Mesenchymal stem cell (in vitro differentiated cells and primary cell): ENCODE results near the gene IFI27L1.

ENCODE experiments used
- DNase-seq: peaks from one replicate; pipeline ENCODE4 v3.0.0-alpha.2; 2013
- H2AFZ ChIP-seq: one replicate; pipeline ENCODE4 v1.6.1; 2013; ENCODE audit warnings: low read depth, mild to moderate bottlenecking, control low read depth, inconsistent platforms, low read length, moderate library complexity
- H2AK5ac ChIP-seq: 2 replicates; pipeline ENCODE4 v1.6.1; 2013; ENCODE audit warnings: low read length, moderate library complexity, mild to moderate bottlenecking, inconsistent platforms; ENCODE audit not compliant: severe bottlenecking
- H2BK120ac ChIP-seq: one replicate; pipeline ENCODE4 v1.6.1; 2013; ENCODE audit warnings: low read depth, mild to moderate bottlenecking, inconsistent platforms, low read length, moderate library complexity
- H2BK12ac ChIP-seq, 2 experiments: one replicate each; pipeline ENCODE4 v1.6.1; 2013; ENCODE audit warnings: inconsistent platforms in 2 of 2, low read length in 2 of 2, mild to moderate bottlenecking in 2 of 2, moderate library complexity in 2 of 2, control low read depth in 1 of 2
- H2BK15ac ChIP-seq: one replicate; pipeline ENCODE4 v1.6.1; 2013; ENCODE audit warnings: mild to moderate bottlenecking, low read depth, inconsistent platforms; ENCODE audit not compliant: poor library complexity, severe bottlenecking
- H2BK5ac ChIP-seq: 2 replicates; pipeline ENCODE4 v1.6.1; 2013; ENCODE audit warnings: low read depth, mild to moderate bottlenecking, low read length, control low read depth, inconsistent platforms; ENCODE audit not compliant: poor library complexity, severe bottlenecking
- H3K14ac ChIP-seq, 2 experiments: one replicate each; pipeline ENCODE4 v1.6.1; 2013; ENCODE audit warnings: inconsistent platforms in 2 of 2, low read length in 2 of 2, control low read depth in 1 of 2, mild to moderate bottlenecking in 1 of 2, moderate library complexity in 1 of 2
- H3K18ac ChIP-seq, 2 experiments: one replicate each; pipeline ENCODE4 v1.6.1; 2013; ENCODE audit warnings: inconsistent platforms in 2 of 2, low read length in 2 of 2, control low read depth in 1 of 2, low read depth in 1 of 2, mild to moderate bottlenecking in 1 of 2
- H3K23ac ChIP-seq, 2 experiments: one replicate each; pipeline ENCODE4 v1.6.1; 2013; ENCODE audit warnings: inconsistent platforms in 2 of 2, low read length in 2 of 2, mild to moderate bottlenecking in 2 of 2, moderate library complexity in 2 of 2, control low read depth in 1 of 2
- H3K27ac ChIP-seq: 2 replicates; pipeline ENCODE4 v1.5.1; 2013; ENCODE audit warnings: mild to moderate bottlenecking, moderate library complexity, low read length, control low read depth, inconsistent platforms; ENCODE audit not compliant: poor library complexity, severe bottlenecking
- H3K27me3 ChIP-seq, 2 experiments: 2 replicates each; pipeline versions ENCODE4 v1.6.1 to v1.7.0; 2013; ENCODE audit warnings: low read length in 2 of 2, mild to moderate bottlenecking in 2 of 2, moderate library complexity in 2 of 2, control low read depth in 1 of 2, inconsistent platforms in 1 of 2; ENCODE audit not compliant: control insufficient read depth in 1 of 2, insufficient read depth in 1 of 2
- H3K36me3 ChIP-seq, 2 experiments: 2 replicates each; pipeline versions ENCODE4 v1.6.1 to v1.7.0; 2013; ENCODE audit warnings: low read length in 2 of 2, control low read depth in 1 of 2, inconsistent platforms in 1 of 2, low read depth in 1 of 2, mild to moderate bottlenecking in 1 of 2; ENCODE audit not compliant: insufficient read depth in 2 of 2, control insufficient read depth in 1 of 2
- H3K4ac ChIP-seq, 2 experiments: one replicate each; pipeline ENCODE4 v1.6.1; 2013; ENCODE audit warnings: inconsistent platforms in 2 of 2, low read length in 2 of 2, mild to moderate bottlenecking in 2 of 2, moderate library complexity in 2 of 2, control low read depth in 1 of 2, low read depth in 1 of 2
- H3K4me1 ChIP-seq: 2 replicates; pipeline ENCODE4 v1.6.1; 2013; ENCODE audit warnings: low read depth, low read length, control low read depth; ENCODE audit not compliant: control insufficient read depth, insufficient read depth
- H3K4me2 ChIP-seq: 2 replicates; pipeline ENCODE4 v1.6.1; 2013; ENCODE audit warnings: low read length, mild to moderate bottlenecking, inconsistent platforms; ENCODE audit not compliant: poor library complexity, severe bottlenecking
- H3K4me3 ChIP-seq, 2 experiments: 2 replicates each; pipeline versions ENCODE4 v1.5.1 to v1.7.0; 2013; ENCODE audit warnings: low read length in 2 of 2, mild to moderate bottlenecking in 2 of 2, control low read depth in 1 of 2, low read depth in 1 of 2; ENCODE audit not compliant: insufficient read depth in 1 of 2
- H3K79me1 ChIP-seq: replicated peaks from 2 replicates; pipeline ENCODE4 v1.6.1; 2013; ENCODE audit warnings: mild to moderate bottlenecking, control low read depth, low read length, inconsistent platforms; ENCODE audit not compliant: poor library complexity, severe bottlenecking
- H3K9ac ChIP-seq: 2 replicates; pipeline ENCODE4 v1.7.0; 2013; ENCODE audit warnings: mild to moderate bottlenecking, low read length, moderate library complexity
- H3K9me3 ChIP-seq: 2 replicates; pipeline ENCODE4 v1.7.0; 2013; ENCODE audit warnings: mild to moderate bottlenecking, low read length; ENCODE audit not compliant: control insufficient read depth
- H4K8ac ChIP-seq: one replicate; pipeline ENCODE4 v1.6.1; 2013; ENCODE audit warnings: inconsistent platforms, mild to moderate bottlenecking, low read length, moderate library complexity
- H4K91ac ChIP-seq: one replicate; pipeline ENCODE4 v1.6.1; 2013; ENCODE audit warnings: mild to moderate bottlenecking, low read length, inconsistent platforms
- WGBS: methylation state at CpG from one replicate; pipeline ENCODE4 v1.1.7; 2013; ENCODE audit warnings: mixed read lengths; 5-methylcytosine and 5-hydroxymethylcytosine counted together

The IFI27L1 gene

GRCh38 chr14:94081386-94081820, 293 bp downstream of the IFI27L1 start:
- no peak overlapping the region for H3K4ac ChIP-seq
- no peak overlapping the region for H3K23ac ChIP-seq
- H3K9ac ChIP-seq = peak overlapping the region; percentile 99
- peaks cover 5% of the 10 kb centered on the region for H3K4me1 ChIP-seq
- no peak overlapping the region for H2BK12ac ChIP-seq
- peaks cover 18% of the 10 kb centered on the region for H3K79me1 ChIP-seq
- DNase-seq = no peak
- peak overlapping the region; percentile 67 for H3K4me2 ChIP-seq
- H2BK15ac ChIP-seq = no peak overlapping the region
- H2BK120ac ChIP-seq = no peak overlapping the region
- H3K18ac ChIP-seq = no peak overlapping the region
- peak overlapping the region; percentile 59 for H3K27ac ChIP-seq
- no peaks in the 10 kb centered on the region for H3K27me3 ChIP-seq
- peaks cover 8 to 27% of the 10 kb centered on the region in 2 experiments for H3K36me3 ChIP-seq
- no peak overlapping the region for H2AK5ac ChIP-seq
- no peak overlapping the region for H4K8ac ChIP-seq
- H2AFZ ChIP-seq = peak overlapping the region; percentile 68
- no peak overlapping the region for H3K14ac ChIP-seq
- no peak overlapping the region for H4K91ac ChIP-seq
- no peak overlapping the region for H2BK5ac ChIP-seq
- H3K4me3 ChIP-seq = peak overlapping the region; percentile 90 to 96
- H3K9me3 ChIP-seq = no peaks in the 10 kb centered on the region
- 1% methylated on average over 17 of the region's 19 CpGs for WGBS

- no peak for DNase-seq
- WGBS = 97% methylated on average over 4 of the region's 4 CpGs
- peak overlapping the region; percentile 54 to 66 for H3K18ac ChIP-seq
These were observed 6.8 kb downstream of the IFI27L1 start for GRCh38 chr14:94087891-94088290.

GRCh38 chr14:94088516-94088915, 7.4 kb downstream of the IFI27L1 start:
- Histone ChIP-seq H4K8ac (no peak overlapping the region), H3K23ac (no peak overlapping the region), H3K36me3 (no peaks in the 10 kb centered on the region), H2AFZ (no peak overlapping the region), H2BK12ac (no peak overlapping the region), H3K27me3 (no peaks in the 10 kb centered on the region), H3K9ac (no peak overlapping the region), H4K91ac (no peak overlapping the region), H3K9me3 (no peaks in the 10 kb centered on the region), H3K4ac (no peak overlapping the region), H3K14ac (no peak overlapping the region), H3K79me1 (peaks cover 23% of the 10 kb centered on the region), H2AK5ac (no peak overlapping the region), H3K4me2 (no peak overlapping the region), H3K18ac (no peak overlapping the region), H3K27ac (no peak overlapping the region), H2BK15ac (no peak overlapping the region), H2BK5ac (no peak overlapping the region), H2BK120ac (no peak overlapping the region), H3K4me3 (no peak overlapping the region), H3K4me1 (no peaks in the 10 kb centered on the region)
- 35% methylated on average over 4 of the region's 5 CpGs for WGBS
- peak; percentile 50 for DNase-seq

More at GRCh38 chr14:94087891-94088290, 6.8 kb downstream of the IFI27L1 start:
- H2BK120ac ChIP-seq = no peak overlapping the region
- no peak overlapping the region for H4K91ac ChIP-seq
- H3K4ac ChIP-seq = no peak overlapping the region
- H3K4me3 ChIP-seq = no peak overlapping the region
- H3K23ac ChIP-seq = no peak overlapping the region
- H2AK5ac ChIP-seq = no peak overlapping the region
- no peak overlapping the region for H3K27ac ChIP-seq
- no peak overlapping the region for H2AFZ ChIP-seq
- no peaks in the 10 kb centered on the region for H3K9me3 ChIP-seq
- no peaks in the 10 kb centered on the region for H3K4me1 ChIP-seq
- no peak overlapping the region for H4K8ac ChIP-seq
- peak overlapping the region in 1 of 2 experiments; percentile 52 for H2BK12ac ChIP-seq
- H3K79me1 ChIP-seq = peaks cover 28% of the 10 kb centered on the region
- no peaks in the 10 kb centered on the region for H3K36me3 ChIP-seq
- H3K4me2 ChIP-seq = no peak overlapping the region
- no peak overlapping the region for H3K9ac ChIP-seq
- H2BK5ac ChIP-seq = no peak overlapping the region
- H3K14ac ChIP-seq = no peak overlapping the region
- H2BK15ac ChIP-seq = no peak overlapping the region
- no peaks in the 10 kb centered on the region for H3K27me3 ChIP-seq

GRCh38 chr14:94089479-94089878, 8.4 kb downstream of the IFI27L1 start:
- no peaks in the 10 kb centered on the region for H3K9me3 ChIP-seq
- no peak overlapping the region for H2BK120ac ChIP-seq
- no peak overlapping the region for H3K27ac ChIP-seq
- peaks cover 23% of the 10 kb centered on the region for H3K79me1 ChIP-seq
- H3K18ac ChIP-seq = peak overlapping the region in 1 of 2 experiments; percentile 34
- no peak overlapping the region for H4K91ac ChIP-seq
- H3K9ac ChIP-seq = no peak overlapping the region
- no peak overlapping the region for H3K4me2 ChIP-seq
- H3K4me1 ChIP-seq = no peaks in the 10 kb centered on the region
- no peak overlapping the region for H2BK15ac ChIP-seq
- H2BK5ac ChIP-seq = no peak overlapping the region
- H2AFZ ChIP-seq = no peak overlapping the region
- no peak overlapping the region for H3K14ac ChIP-seq
- no peak for DNase-seq
- H3K4ac ChIP-seq = no peak overlapping the region
- no peak overlapping the region for H3K4me3 ChIP-seq
- H2AK5ac ChIP-seq = no peak overlapping the region
- H3K36me3 ChIP-seq = no peaks in the 10 kb centered on the region
- H3K27me3 ChIP-seq = no peaks in the 10 kb centered on the region
- H4K8ac ChIP-seq = no peak overlapping the region
- no peak overlapping the region for H3K23ac ChIP-seq
- no peak overlapping the region for H2BK12ac ChIP-seq
- 57% methylated on average over 4 of the region's 4 CpGs for WGBS
